COLO668 (cell line): Measurements from ENCODE around the gene CEP152.
"Not testable (repeated sequence)": the region's sequence is repeated elsewhere in the genome, so short reads cannot be mapped to it uniquely, and the experiment has no call there.

Experiments
- DNase-seq: peaks from one replicate; lab custom pipeline; 2025; ENCODE audit not compliant: unreplicated experiment; lab: John Stamatoyannopoulos, UW

Gene CEP152

GRCh38 chr15:48810414-48811324 lies at the start of gene CEP152:
CEP152 (minus strand) TSS chr15:48811069; CDS start chr15:48805649, 5,420 bp downstream.
- DNase-seq, result peak; percentile 99

- no peak for DNase-seq
Observed at GRCh38 chr15:48859426-48859825, 48.6 kb upstream of the CEP152 start.

GRCh38 chr15:48858401-48858800 lies 47.5 kb upstream of the CEP152 start:
- DNase-seq, result no peak

GRCh38 chr15:48856942-48857341 lies 46.1 kb upstream of the CEP152 start:
- no peak for DNase-seq

GRCh38 chr15:48855501-48856440 lies 44.9 kb upstream of the CEP152 start:
- peak; percentile 12 for DNase-seq

- not testable (repeated sequence) for DNase-seq
Observed at GRCh38 chr15:48854434-48854833, 43.6 kb upstream of the CEP152 start.

- DNase-seq, result no peak
Observed at GRCh38 chr15:48851956-48852355, 41.1 kb upstream of the CEP152 start.

- no peak for DNase-seq
Observed at GRCh38 chr15:48850648-48851047, 39.8 kb upstream of the CEP152 start.

- DNase-seq, result no peak
Observed at GRCh38 chr15:48845123-48845522, 34.3 kb upstream of the CEP152 start.

GRCh38 chr15:48842501-48842900 lies 31.6 kb upstream of the CEP152 start:
- no peak for DNase-seq

GRCh38 chr15:48834756-48835155 lies 23.9 kb upstream of the CEP152 start:
- DNase-seq, result no peak

GRCh38 chr15:48833526-48834239 lies 22.8 kb upstream of the CEP152 start:
- DNase-seq, result no peak

GRCh38 chr15:48832648-48833047 lies 21.8 kb upstream of the CEP152 start:
- no peak for DNase-seq

GRCh38 chr15:48828906-48829305 lies 18.0 kb upstream of the CEP152 start:
- DNase-seq, result no peak

GRCh38 chr15:48828471-48828870 lies 17.6 kb upstream of the CEP152 start:
- DNase-seq, result no peak

GRCh38 chr15:48825075-48825474 lies 14.2 kb upstream of the CEP152 start:
- DNase-seq, result no peak

- DNase-seq, result no peak
Observed at GRCh38 chr15:48823706-48824105, 12.8 kb upstream of the CEP152 start.

- DNase-seq, result no peak
Observed at GRCh38 chr15:48823237-48823636, 12.4 kb upstream of the CEP152 start.

GRCh38 chr15:48814286-48814685 lies 3.4 kb upstream of the CEP152 start:
- no peak for DNase-seq

GRCh38 chr15:48811325-48811958 lies 573 bp upstream of the CEP152 start:
- peak; percentile 12 for DNase-seq

- no peak for DNase-seq
Observed at GRCh38 chr15:48806151-48806550, 4.7 kb downstream of the CEP152 start.
